GM20000 (cell line): ENCODE measurements around the gene RBL1.
A peak's percentile ranks its signal among the peaks of the same experiment; 100 is the strongest.

Experiments
- DNase-seq: peaks from one replicate; pipeline ENCODE4 v3.0.0; 2012; ENCODE audit warnings: low spot score
- TF ChIP-seq, protein P1 (sequence below): IDR thresholded peaks from 2 replicates; pipeline ENCODE4 v1.5.1; 2012; ENCODE audit warnings: mild to moderate bottlenecking, control low read depth; ENCODE audit errors: extremely low read depth, missing control alignments

RBL1 gene, protein sequence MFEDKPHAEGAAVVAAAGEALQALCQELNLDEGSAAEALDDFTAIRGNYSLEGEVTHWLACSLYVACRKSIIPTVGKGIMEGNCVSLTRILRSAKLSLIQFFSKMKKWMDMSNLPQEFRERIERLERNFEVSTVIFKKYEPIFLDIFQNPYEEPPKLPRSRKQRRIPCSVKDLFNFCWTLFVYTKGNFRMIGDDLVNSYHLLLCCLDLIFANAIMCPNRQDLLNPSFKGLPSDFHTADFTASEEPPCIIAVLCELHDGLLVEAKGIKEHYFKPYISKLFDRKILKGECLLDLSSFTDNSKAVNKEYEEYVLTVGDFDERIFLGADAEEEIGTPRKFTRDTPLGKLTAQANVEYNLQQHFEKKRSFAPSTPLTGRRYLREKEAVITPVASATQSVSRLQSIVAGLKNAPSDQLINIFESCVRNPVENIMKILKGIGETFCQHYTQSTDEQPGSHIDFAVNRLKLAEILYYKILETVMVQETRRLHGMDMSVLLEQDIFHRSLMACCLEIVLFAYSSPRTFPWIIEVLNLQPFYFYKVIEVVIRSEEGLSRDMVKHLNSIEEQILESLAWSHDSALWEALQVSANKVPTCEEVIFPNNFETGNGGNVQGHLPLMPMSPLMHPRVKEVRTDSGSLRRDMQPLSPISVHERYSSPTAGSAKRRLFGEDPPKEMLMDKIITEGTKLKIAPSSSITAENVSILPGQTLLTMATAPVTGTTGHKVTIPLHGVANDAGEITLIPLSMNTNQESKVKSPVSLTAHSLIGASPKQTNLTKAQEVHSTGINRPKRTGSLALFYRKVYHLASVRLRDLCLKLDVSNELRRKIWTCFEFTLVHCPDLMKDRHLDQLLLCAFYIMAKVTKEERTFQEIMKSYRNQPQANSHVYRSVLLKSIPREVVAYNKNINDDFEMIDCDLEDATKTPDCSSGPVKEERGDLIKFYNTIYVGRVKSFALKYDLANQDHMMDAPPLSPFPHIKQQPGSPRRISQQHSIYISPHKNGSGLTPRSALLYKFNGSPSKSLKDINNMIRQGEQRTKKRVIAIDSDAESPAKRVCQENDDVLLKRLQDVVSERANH

DNA sequence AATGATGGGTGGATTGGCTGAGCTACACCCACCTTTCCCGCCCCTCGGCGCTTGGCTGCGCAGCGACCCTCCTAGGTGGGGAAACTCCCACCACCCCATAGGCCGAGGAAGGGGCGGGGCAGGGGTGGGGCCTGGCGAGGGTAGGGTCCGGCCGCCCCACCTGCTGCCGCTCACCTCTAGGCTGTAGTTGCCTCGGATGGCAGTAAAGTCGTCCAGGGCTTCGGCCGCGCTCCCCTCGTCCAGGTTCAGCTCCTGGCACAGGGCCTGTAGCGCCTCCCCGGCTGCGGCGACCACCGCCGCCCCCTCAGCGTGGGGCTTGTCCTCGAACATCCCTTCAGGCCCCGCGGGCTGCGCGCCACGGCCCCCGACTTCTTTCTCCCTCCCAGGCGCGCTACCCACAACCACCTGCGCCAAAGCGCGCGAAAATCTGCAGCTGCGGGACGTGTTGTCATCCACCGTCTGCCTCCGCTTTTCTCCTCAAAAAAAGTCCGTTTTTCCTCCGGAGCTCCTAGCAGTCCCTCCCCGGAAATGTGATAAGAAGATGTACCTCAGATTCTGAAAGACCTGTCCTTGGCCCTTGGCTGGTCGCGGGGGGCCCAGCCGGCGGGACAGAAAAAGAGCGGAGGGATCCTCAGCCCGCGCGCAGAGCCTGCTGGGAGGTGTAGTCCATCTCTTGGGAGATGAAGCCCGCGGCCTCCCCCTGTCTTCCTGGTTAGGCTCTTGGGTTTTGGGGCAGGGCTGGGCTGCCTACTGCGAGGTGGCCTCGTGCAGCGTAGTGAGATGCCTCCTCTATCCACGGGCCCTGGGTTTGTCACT is at the start of gene RBL1:
Gene RBL1, minus strand, starts transcription at position 399 of the 816 bp plus-strand sequence. Its CDS starts 69 bp downstream, at position 330.
- DNase-seq, result peak; percentile 86
- TF ChIP-seq, protein P1, sequence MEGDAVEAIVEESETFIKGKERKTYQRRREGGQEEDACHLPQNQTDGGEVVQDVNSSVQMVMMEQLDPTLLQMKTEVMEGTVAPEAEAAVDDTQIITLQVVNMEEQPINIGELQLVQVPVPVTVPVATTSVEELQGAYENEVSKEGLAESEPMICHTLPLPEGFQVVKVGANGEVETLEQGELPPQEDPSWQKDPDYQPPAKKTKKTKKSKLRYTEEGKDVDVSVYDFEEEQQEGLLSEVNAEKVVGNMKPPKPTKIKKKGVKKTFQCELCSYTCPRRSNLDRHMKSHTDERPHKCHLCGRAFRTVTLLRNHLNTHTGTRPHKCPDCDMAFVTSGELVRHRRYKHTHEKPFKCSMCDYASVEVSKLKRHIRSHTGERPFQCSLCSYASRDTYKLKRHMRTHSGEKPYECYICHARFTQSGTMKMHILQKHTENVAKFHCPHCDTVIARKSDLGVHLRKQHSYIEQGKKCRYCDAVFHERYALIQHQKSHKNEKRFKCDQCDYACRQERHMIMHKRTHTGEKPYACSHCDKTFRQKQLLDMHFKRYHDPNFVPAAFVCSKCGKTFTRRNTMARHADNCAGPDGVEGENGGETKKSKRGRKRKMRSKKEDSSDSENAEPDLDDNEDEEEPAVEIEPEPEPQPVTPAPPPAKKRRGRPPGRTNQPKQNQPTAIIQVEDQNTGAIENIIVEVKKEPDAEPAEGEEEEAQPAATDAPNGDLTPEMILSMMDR, result peak; percentile 17

DNA sequence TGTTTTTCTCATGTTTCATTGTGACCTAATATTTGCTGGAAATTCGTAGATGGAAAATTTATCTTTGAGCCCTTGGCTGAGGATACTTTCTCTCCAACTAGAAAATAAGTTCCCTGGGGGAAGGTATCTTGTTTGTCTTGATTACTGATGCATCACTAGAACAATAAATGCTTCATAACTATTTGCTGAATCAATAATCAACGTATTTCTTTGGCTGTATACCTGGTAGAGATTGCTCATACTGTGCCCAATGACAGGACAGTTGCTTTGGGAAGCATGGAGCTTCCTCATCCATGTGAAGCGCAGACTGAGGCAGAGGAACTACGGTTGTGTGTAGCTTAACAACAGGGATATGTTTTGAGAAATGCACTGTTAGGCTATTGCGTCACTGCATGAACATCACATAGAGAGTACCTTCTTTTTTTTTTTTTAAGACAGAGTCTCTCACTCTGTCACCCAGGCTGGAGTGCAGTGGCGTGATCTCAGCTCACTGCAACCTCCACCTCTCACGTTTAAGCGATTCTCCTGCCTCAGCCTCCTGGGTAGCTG is 49.1 kb upstream of the RBL1 start:
- DNase-seq, result no peak
- TF ChIP-seq, protein P1, result no peak

DNA sequence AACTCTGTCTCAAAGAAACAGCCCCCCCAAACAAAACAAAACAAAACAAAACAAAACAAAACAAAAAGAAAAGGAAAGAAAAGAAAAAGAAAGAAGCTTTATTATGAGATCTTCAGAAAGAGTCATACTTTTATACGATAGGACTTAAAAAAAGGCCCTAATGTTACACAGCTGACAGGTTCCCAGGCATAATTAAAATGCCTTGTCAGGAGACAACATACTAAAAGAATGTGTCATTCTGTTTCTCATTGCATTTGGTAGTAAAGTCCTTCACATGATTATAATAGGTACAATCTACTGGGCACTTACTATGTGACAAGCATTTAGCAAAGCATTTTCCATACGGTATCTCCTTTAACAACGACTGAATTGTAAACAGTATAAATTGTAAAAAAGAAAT is 46.9 kb upstream of the RBL1 start:
- no peak for DNase-seq
- TF ChIP-seq, protein P1, result no peak

DNA sequence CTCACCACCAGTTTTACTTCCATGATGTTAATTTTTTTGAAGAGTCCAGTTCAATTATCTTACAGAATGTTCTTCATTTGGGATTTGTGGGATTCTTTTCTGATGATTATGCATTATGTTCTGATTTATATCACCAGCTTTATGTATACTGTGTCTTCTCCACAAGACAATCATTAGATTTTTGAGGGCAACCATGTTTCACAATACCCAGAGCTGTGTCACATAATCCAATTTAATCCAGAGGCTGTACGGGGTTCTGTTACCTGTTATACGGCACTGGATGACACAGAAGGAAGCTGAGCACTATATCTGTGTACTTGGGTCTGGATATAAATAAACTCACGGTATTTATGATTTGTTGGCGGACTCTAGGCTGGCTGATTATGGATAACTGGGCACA is 41.8 kb upstream of the RBL1 start:
- TF ChIP-seq, protein P1, result no peak
- no peak for DNase-seq

DNA sequence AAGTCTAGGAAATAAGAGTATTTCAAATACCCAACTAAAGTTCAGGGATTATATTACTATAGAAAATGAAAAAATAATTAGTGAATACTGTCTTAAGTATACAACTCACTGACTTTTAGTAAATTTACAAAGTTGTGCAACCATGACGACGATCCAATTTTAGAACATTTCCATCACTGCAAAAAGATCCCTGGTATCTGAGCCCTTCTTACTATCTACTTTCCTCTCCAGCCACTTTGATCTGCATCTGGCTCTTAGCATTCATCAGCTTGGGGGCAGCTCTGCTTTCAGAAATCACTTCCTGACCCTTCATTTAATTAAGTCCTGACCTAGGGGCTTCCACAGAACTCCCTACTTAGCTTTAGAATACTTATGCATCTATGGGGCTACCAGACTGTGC is 38.2 kb upstream of the RBL1 start:
- no peak for DNase-seq
- TF ChIP-seq, protein P1, result no peak

DNA sequence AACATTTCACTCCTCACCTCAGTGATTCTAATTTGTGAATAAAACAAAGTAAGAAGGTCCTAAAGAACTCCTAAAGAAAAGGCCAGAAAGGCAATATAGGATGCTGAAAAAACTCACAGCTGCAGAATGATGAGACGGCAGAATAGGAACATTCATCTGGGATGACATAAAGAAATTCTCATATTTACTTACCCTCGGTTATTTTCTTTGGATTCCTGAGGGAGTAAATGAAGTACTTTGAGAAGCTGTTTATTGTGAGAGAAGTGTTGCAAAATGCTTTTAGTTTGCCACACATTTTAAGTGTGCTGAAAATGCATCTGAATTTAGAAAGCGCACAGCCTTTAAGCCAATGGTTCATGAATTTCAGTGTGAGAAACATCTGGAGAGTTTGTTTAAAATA is 35.7 kb upstream of the RBL1 start:
- TF ChIP-seq, protein P1, result no peak
- DNase-seq, result no peak
